Fibroblast of villous mesenchyme (primary cell): ENCODE measurements around the gene TBL1XR1. TPM values are rescaled to one million over a fixed set of nuclear protein-coding genes. Genes with fewer than 3 reads are reported as not detected.

Experiments
- DNase-seq: peaks from one replicate; pipeline ENCODE4 v3.0.0-alpha.2; 2010; ENCODE audit warnings: low read depth
- H3K4me3 ChIP-seq: 2 replicates; pipeline ENCODE4 v1.5.1; 2011; ENCODE audit warnings: low read depth, mild to moderate bottlenecking, low read length
- total RNA-seq: library from RNA; depleted of rRNA; stranded (reverse); fragments of >200 nt; gene quantifications from 2 replicates; pipeline ENCODE4 v1.2.3, GENCODE V29; 2012
- TF ChIP-seq, protein P1 (sequence below): IDR thresholded peaks from 2 replicates; pipeline ENCODE4 v1.5.1; 2012; ENCODE audit warnings: low read depth, mild to moderate bottlenecking, low read length; ENCODE audit not compliant: insufficient read depth

Gene TBL1XR1
- total RNA-seq, 1 donor: 161 TPM

DNA sequence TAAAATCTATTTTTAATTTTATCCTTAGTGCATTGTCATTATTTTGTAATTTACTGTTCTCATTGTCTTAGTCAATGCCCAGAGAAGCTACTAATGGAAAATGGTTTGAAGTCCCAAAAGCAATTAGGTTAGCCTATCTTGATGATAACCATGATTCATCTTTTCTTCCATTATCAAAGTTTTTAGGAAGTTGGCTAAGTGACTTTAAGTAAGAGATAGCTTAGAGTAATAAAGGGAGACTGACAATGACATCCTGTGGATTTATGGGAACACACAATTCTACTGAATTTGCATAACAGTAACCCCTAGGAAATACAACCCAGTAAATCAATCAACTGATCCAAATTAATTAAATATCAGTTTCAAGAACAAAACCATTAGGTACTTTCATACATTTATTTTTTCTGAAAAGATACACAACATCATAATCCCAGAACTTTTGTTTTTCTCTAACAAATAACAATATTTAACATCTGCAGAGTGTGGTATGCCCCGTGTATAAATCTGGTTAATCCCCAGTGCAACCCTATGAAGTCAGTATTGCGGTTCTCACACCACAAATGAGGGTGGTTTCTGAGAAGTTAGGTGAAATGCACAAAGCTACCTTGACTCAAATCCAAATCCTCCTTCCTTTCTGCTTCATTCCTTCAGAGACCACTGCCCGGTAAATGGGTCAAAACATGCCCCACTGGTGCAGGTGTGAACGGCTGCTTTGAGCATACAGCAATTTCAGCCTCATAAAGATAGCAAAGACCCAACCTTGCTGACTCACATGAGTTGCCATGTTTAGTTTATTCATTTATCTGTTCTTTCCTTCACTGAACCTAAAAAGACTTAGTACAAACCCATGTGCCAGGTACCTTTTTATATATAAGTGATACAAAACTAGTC is 202.1 kb downstream of the TBL1XR1 start:
- TF ChIP-seq, protein P1, sequence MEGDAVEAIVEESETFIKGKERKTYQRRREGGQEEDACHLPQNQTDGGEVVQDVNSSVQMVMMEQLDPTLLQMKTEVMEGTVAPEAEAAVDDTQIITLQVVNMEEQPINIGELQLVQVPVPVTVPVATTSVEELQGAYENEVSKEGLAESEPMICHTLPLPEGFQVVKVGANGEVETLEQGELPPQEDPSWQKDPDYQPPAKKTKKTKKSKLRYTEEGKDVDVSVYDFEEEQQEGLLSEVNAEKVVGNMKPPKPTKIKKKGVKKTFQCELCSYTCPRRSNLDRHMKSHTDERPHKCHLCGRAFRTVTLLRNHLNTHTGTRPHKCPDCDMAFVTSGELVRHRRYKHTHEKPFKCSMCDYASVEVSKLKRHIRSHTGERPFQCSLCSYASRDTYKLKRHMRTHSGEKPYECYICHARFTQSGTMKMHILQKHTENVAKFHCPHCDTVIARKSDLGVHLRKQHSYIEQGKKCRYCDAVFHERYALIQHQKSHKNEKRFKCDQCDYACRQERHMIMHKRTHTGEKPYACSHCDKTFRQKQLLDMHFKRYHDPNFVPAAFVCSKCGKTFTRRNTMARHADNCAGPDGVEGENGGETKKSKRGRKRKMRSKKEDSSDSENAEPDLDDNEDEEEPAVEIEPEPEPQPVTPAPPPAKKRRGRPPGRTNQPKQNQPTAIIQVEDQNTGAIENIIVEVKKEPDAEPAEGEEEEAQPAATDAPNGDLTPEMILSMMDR: no peak
- no peak overlapping the region for H3K4me3 ChIP-seq
- DNase-seq: no peak

DNA sequence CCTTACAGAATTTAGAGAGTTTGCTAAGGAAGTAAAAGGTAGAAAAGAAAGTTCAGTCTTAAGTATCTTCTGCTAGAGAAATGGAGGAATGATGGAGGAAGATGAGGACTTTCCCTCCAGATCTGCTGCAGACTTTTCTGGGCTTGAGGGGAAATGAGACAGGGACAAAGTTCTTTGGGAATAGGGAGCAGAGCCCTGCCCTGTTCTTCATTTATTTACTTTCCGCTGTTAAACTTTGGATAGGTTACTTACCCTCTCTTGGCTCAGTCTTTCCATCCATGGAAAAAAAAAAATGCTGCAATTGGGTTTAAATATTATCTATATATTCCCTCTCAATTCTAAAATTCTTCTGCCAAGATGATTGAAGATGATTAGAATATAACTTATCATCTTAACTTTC is 202.9 kb downstream of the TBL1XR1 start:
- H3K4me3 ChIP-seq: no peak overlapping the region
- DNase-seq: no peak
- TF ChIP-seq, protein P1: no peak

DNA sequence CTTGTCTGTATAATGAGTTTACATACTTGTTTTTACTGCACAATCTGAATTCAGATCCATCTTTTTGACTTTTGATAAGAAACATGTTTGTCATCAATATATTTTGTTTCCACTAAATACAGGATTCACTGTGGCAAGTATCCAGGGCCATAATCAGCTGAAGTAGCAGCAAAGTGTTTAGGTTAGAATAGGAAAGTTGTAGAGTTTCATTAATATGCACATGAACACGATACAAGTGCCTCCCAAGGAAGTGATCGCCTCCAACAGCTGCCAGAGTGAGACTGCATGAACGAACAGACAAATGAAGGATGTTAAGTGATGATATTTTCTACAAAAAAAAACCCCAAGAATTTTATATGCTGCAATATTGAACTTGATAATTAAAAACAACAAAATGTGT is 204.3 kb downstream of the TBL1XR1 start:
- TF ChIP-seq, protein P1: no peak
- H3K4me3 ChIP-seq: no peak overlapping the region
- no peak for DNase-seq

DNA sequence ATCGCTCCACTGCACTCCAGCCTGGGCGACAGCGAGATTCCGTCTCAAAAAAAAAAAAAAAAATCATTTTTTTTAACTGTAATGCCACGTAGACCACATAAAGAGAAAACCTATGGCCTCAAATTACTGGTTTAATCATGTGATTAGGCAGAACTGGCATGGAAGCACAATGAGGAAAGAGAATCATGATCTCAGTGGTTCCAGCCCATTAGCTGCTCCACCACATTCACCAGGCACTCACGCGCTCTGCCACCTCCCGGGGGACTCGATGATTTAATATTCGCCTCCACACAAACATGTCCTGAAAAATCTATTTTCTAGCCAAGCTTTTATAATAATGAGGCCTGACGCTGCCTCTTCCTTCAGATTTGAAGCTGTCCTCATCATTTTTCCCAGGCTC is 204.7 kb downstream of the TBL1XR1 start:
- DNase-seq: no peak
- TF ChIP-seq, protein P1: no peak
- no peak overlapping the region for H3K4me3 ChIP-seq

DNA sequence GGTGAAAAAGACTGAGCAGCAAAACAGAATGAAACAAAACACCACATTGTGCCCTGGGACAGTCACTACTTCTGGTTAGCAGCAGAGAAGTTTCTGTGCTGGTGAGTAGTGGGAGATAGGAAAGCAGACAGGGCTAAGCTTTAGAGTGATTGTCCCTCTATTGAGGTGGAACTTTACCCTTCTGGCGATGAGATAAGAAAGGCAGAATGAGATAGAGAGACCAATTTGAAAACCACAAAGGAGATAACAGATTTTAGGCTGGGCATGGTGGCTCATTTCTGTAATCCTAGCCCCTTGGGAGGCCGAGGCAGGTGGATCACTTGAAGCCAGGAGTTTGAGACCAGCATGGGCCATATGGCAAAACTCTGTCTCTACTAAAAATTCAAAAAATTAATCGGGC is 208.5 kb downstream of the TBL1XR1 start:
- TF ChIP-seq, protein P1: no peak
- no peak overlapping the region for H3K4me3 ChIP-seq
- no peak for DNase-seq

DNA sequence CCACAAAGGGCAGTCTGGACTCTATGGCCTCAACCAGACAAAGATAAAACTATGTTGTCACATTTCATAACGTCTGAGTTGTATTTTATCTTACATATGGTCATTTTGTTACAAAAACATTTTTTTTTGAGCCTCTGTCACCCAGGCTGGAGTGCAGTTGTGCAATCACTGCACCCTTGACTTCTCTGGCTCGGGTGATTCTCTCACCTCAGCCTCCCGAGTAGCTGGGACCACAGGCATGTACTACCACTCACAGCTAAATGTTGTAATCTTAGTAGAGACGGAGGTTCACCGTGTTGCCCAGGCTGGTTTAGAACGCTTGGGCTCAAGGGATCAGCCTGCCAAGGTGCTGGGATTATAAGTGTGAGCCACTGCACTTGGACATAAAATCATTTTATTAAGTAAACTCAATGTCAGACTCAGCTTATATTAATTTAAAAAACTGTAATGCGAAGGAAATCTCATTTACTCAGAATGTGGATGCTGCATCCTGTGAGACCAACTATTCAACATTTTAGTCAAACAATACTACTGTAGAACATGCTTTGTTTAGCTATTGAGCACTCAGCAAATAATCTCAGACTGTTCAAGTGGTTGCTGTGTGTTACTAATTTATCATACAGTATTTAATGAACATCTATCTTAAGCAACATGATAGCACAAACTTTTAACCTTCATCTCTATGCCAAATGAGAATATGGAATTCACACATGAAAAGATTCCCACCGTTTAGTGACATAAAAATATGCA is 209.2 kb downstream of the TBL1XR1 start:
- peak; percentile 63 for DNase-seq
- no peak overlapping the region for H3K4me3 ChIP-seq
- TF ChIP-seq, protein P1: no peak
